ENCODE measurements around the gene ADAMTSL5. TPM values are rescaled to one million over a fixed set of nuclear protein-coding genes. Genes with fewer than 3 reads are reported as not detected.

The ADAMTSL5 gene
- total and polyA plus RNA-seq, 2 of the 13 experiments (the other 11 are each of a cell fraction or from before 2014, with no cell fraction given), result 0.60 to 2.7 TPM

DNA sequence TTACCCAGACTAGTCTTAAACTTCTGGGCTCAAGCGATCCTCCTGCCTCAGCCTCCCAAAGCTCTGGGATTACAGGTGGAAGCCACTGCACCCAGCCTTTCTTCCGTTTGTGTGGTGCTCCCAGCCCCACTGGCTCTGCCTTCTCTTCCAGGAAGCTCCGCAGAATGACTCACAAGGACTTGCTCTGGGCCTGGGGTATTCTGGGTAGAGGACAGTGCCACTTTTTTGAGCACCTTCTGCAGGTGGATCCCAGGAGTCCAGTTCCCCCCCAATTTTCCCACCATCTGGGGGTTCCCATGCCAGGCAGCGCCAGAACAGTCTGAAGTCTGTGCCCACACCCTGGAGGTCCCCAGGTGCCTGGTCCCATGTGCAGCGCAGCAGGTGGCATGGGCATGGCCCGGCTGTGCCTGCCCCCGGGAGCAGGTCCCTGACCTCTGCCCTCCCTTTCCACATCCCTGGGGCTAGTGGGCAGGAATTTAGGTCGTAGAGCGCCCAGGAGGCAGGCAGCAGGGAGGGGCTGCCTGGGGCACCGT lies 20.3 kb downstream of the ADAMTSL5 start (continued):
- TF ChIP-seq, protein P1, sequence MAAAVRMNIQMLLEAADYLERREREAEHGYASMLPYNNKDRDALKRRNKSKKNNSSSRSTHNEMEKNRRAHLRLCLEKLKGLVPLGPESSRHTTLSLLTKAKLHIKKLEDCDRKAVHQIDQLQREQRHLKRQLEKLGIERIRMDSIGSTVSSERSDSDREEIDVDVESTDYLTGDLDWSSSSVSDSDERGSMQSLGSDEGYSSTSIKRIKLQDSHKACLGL (CRISPR knock-in tag; IDR thresholded peaks at IDR 0.05), result no peak
- no peak for TF ChIP-seq HMGA1 (CRISPR knock-in tag; conservative IDR thresholded peaks at IDR 0.05)
- TF ChIP-seq, protein P2, sequence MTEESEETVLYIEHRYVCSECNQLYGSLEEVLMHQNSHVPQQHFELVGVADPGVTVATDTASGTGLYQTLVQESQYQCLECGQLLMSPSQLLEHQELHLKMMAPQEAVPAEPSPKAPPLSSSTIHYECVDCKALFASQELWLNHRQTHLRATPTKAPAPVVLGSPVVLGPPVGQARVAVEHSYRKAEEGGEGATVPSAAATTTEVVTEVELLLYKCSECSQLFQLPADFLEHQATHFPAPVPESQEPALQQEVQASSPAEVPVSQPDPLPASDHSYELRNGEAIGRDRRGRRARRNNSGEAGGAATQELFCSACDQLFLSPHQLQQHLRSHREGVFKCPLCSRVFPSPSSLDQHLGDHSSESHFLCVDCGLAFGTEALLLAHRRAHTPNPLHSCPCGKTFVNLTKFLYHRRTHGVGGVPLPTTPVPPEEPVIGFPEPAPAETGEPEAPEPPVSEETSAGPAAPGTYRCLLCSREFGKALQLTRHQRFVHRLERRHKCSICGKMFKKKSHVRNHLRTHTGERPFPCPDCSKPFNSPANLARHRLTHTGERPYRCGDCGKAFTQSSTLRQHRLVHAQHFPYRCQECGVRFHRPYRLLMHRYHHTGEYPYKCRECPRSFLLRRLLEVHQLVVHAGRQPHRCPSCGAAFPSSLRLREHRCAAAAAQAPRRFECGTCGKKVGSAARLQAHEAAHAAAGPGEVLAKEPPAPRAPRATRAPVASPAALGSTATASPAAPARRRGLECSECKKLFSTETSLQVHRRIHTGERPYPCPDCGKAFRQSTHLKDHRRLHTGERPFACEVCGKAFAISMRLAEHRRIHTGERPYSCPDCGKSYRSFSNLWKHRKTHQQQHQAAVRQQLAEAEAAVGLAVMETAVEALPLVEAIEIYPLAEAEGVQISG (CRISPR knock-in tag; IDR thresholded peaks at IDR 0.05), result no peak
- no peak for TF ChIP-seq SP140L (CRISPR knock-in tag; IDR thresholded peaks at IDR 0.05; ENCODE audit: borderline replicate concordance)
- TF ChIP-seq BORCS8-MEF2B (CRISPR knock-in tag; IDR thresholded peaks at IDR 0.05), result no peak
- TF ChIP-seq ZNF644 (CRISPR knock-in tag; IDR thresholded peaks at IDR 0.05; ENCODE audit: low read depth), result no peak
- no peak for TF ChIP-seq ZNF678 (CRISPR knock-in tag; IDR thresholded peaks at IDR 0.05)
- TF ChIP-seq, protein P3, sequence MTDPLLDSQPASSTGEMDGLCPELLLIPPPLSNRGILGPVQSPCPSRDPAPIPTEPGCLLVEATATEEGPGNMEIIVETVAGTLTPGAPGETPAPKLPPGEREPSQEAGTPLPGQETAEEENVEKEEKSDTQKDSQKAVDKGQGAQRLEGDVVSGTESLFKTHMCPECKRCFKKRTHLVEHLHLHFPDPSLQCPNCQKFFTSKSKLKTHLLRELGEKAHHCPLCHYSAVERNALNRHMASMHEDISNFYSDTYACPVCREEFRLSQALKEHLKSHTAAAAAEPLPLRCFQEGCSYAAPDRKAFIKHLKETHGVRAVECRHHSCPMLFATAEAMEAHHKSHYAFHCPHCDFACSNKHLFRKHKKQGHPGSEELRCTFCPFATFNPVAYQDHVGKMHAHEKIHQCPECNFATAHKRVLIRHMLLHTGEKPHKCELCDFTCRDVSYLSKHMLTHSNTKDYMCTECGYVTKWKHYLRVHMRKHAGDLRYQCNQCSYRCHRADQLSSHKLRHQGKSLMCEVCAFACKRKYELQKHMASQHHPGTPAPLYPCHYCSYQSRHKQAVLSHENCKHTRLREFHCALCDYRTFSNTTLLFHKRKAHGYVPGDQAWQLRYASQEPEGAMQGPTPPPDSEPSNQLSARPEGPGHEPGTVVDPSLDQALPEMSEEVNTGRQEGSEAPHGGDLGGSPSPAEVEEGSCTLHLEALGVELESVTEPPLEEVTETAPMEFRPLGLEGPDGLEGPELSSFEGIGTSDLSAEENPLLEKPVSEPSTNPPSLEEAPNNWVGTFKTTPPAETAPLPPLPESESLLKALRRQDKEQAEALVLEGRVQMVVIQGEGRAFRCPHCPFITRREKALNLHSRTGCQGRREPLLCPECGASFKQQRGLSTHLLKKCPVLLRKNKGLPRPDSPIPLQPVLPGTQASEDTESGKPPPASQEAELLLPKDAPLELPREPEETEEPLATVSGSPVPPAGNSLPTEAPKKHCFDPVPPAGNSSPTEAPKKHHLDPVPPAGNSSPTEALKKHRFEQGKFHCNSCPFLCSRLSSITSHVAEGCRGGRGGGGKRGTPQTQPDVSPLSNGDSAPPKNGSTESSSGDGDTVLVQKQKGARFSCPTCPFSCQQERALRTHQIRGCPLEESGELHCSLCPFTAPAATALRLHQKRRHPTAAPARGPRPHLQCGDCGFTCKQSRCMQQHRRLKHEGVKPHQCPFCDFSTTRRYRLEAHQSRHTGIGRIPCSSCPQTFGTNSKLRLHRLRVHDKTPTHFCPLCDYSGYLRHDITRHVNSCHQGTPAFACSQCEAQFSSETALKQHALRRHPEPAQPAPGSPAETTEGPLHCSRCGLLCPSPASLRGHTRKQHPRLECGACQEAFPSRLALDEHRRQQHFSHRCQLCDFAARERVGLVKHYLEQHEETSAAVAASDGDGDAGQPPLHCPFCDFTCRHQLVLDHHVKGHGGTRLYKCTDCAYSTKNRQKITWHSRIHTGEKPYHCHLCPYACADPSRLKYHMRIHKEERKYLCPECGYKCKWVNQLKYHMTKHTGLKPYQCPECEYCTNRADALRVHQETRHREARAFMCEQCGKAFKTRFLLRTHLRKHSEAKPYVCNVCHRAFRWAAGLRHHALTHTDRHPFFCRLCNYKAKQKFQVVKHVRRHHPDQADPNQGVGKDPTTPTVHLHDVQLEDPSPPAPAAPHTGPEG (CRISPR knock-in tag; IDR thresholded peaks at IDR 0.05), result no peak
- TF ChIP-seq MAFK (conservative IDR thresholded peaks at IDR 0.05 in 1 of 2, IDR thresholded peaks at IDR 0.05 in 1 of 2; ENCODE audit: low read length in 2 of 2), result no peak
- TF ChIP-seq, protein P4, sequence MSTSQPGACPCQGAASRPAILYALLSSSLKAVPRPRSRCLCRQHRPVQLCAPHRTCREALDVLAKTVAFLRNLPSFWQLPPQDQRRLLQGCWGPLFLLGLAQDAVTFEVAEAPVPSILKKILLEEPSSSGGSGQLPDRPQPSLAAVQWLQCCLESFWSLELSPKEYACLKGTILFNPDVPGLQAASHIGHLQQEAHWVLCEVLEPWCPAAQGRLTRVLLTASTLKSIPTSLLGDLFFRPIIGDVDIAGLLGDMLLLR (CRISPR knock-in tag; IDR thresholded peaks at IDR 0.05), result no peak
- TF ChIP-seq NAIF1 (CRISPR knock-in tag; IDR thresholded peaks at IDR 0.05; ENCODE audit: borderline replicate concordance), result no peak
- no peak for TF ChIP-seq ZNF3 (CRISPR knock-in tag; IDR thresholded peaks at IDR 0.05)
- TF ChIP-seq ZSCAN21 (CRISPR knock-in tag; IDR thresholded peaks at IDR 0.05; ENCODE audit: borderline replicate concordance), result no peak
- TF ChIP-seq ZNF367 (CRISPR knock-in tag; IDR thresholded peaks at IDR 0.05; ENCODE audit: borderline replicate concordance), result no peak
- peak; percentile 100 for TF ChIP-seq HNRNPL (IDR thresholded peaks at IDR 0.05; ENCODE audit: low read depth, low read length)
- no peak for TF ChIP-seq MAFF (IDR thresholded peaks at IDR 0.05; ENCODE audit: low read depth, low read length)
- TF ChIP-seq ZNF777 (CRISPR knock-in tag; IDR thresholded peaks at IDR 0.05), result no peak
- TF ChIP-seq JDP2 (CRISPR knock-in tag; IDR thresholded peaks at IDR 0.05; ENCODE audit: borderline replicate concordance), result no peak
- TF ChIP-seq ZNF350 (CRISPR knock-in tag; IDR thresholded peaks at IDR 0.05; ENCODE audit: borderline replicate concordance, low read depth), result peak; percentile 47; the same call in 1 of the 2 replicates

Data from HepG2 (cell line).